NCI-H1417 treated with DMSO at 0.1 percent for 48 hours (cell line): ENCODE measurements around the gene SLAIN2.

Experiments used
- DNase-seq: peaks from one replicate; lab custom pipeline; 2025; lab: John Stamatoyannopoulos, UW

The SLAIN2 gene

GRCh38 chr4:48334900-48335384 lies 6.4 kb upstream of the SLAIN2 start:
- DNase-seq, result no peak

DNA sequence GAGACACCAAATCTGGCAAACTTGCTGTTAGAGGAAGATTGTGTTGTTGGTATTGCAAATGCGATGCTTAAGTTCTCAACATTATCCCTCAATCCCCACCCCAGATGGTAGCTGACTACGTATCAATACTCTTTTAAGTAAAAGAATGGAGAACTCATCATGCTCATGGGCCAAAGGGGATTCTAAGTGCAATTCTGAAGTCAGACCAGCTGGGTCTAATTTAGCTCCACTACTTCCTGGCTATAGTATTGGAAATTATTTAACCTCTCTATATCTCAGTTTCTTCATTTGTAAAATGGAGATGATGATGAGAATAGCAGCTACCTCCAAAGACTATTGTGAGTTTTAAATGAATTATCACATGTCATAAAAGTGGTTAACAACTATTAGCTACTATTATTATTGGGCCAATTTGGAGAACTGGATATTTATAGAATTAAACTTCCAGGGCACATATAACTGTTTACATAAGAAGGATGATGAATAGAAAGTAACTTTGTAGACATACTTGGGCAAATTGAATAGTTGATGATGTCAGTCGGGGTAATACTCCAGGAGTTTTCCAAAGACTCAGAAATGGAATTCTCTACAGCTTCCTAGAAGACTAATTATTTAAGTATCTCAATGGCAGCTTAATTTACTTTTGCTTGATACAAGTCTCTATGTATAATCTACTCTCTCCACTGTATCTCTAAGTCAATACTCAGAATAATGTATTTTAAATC lies 5.0 kb upstream of the SLAIN2 start:
- DNase-seq, result no peak

- DNase-seq, result no peak
These were observed 3.6 kb upstream of the SLAIN2 start for GRCh38 chr4:48337731-48338130.

GRCh38 chr4:48339642-48340041 lies 1.7 kb upstream of the SLAIN2 start:
- DNase-seq, result no peak

GRCh38 chr4:48340276-48340964 lies 909 bp upstream of the SLAIN2 start:
- DNase-seq, result no peak

DNA sequence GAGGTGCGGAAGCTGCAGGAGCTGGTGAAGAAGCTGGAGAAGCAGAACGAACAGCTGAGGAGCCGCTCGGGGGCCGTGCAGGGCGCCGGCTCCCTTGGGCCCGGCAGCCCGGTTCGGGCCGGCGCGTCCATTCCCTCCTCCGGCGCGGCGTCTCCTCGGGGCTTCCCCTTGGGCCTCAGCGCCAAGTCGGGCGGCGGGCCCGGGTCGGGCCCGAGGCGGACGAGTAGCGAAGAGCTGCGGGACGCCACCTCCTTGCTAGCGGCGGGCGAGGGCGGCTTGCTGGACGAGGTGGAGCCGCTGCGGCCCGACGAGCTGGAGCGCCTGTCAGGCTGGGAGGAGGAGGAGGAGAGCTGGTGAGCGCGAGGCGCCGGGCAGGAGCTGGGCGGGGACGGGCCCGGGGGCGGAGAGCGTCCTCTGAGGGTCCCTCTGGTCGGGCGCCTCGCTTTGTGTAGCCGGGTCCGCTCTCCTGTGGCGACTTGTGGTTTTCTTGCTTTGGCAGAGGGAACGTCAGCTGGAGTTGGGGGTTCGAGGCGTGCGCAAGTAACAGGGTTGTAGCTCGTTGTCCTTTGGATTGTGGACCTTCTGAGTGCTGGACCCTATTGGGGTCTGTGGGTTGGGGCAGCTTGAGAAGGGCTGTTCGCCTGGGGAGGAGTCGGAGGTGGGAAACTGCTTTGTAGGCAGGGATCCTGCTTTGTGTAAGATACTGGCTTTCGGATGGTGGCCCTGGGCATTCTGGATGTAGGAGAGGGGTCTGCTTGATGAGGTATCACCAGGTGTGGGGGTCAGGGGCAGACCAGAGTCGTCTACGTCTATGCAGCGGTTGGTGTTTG lies 662 bp downstream of the SLAIN2 start:
- no peak for DNase-seq

GRCh38 chr4:48342606-48342880 lies 1.2 kb downstream of the SLAIN2 start:
- DNase-seq, result no peak

DNA sequence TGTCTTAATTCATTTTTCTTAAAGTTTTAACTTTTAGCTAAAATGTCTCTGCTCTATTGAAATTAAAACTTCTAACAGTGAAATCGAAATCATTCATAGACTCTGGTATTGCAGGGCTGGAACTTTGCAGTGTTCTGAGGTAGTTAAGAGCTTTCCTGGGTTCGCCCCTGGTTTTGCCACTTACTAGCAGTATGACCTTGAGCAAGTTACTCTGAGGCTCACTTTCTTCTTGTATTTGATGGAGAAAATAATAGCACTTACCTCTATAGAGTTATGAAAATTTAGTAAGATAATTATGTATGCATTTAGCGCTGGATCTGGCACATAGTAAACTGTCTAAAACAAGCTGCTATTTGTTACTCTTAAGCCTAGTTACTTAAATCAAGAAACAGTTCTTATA lies 1.7 kb downstream of the SLAIN2 start:
- DNase-seq, result no peak

DNA sequence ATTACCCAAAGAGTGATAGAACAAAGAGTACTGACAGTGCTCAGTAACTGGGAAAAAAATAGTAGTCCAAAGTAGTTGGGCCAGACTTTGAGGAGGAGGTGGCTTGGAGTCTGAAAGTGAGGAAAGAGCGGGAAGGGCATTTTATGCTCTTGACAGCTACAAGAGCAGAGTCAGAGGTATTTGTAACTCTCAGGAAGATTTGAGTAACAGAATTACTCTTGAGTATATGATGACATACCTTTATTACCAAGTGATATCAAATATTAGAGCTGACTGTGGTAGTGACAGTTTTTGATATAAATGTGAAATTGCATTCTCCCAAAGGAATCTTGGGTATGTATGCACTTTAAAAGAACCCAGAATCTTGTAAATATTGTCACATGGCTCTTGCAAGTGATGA lies 2.2 kb downstream of the SLAIN2 start:
- no peak for DNase-seq

DNA sequence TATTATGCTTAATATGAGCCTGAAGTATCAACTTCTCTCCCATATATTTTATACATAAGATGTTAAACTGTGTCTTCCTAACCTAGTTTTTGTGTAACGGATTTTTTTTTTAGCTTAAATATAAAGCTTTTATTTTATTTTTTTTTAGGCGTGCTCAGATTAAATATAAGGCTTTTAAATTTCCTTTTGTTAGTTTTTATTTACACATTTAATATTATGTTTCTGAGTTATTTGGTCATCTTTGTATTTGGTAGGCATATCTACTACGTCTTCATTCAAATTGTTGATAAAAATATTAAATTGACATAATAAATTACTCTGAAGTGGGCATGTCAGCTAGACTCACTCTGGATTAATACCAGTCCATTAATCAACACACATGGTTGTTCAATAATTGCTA lies 4.2 kb downstream of the SLAIN2 start:
- DNase-seq, result no peak

DNA sequence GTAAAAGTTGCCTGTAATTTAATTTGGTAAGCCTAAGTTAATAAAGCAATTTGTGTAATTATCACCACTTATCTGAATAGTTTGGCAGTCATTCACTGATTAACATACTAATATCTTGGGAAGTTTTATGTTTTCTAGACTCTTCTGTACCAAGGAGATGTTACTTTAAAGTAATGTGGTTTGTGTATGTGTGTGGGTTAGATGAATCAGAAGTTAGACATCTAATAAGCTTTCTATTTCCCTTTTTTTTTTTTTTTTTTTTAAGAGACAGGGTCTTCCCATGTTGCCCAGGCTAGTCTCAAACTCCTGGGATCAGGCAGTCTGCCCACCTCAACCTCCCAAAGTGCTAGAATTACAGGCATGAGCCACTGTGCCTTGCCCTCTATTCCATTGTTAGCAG lies 5.3 kb downstream of the SLAIN2 start:
- no peak for DNase-seq

DNA sequence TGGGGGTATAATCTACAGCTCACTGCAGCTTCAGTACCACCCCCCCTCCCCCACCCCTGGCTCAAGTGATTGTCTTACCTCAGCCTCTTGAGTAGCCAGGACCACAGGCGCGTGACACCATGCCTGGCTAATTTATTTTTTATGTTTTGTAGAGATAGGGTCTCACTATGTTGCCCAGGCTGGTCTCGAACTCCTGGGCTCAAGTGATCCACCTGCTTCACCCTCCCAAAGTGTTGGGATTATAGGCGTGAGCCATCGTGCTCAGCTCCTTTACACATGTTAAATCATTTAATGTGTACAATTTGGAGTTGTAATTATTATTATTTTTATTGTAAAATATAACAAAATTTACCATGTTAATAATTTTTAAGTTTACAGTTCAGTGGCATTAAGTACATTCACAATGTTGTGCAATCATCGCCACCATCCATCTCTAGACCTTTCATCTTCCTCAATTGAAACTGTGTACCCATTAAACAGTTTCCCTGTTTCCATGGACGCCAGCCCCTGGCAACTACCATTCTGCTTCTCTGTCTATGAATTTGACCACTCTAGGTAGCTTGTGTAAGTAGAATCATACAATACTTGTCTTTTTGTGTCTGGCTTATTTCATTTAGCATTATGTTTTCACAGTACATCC lies 6.1 kb downstream of the SLAIN2 start:
- no peak for DNase-seq

DNA sequence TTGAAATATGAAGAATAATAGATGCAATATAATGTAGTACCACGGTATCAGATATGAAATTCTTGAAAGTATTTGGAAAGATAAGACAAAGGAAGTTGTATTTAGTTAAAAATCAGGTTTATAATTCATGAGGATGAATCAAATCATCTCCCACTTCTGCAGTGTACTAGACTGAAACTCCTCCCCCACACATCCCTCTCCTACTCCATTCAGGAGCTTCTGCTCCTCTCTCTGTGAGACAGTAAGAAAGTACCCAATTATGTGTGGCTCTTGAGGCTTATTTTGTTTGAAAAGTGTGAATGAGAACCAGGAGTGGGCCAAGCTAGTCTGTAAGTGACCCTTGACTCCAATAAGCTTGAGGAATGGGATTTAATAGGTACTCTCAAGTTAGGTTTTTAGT lies 9.5 kb downstream of the SLAIN2 start:
- DNase-seq, result no peak

DNA sequence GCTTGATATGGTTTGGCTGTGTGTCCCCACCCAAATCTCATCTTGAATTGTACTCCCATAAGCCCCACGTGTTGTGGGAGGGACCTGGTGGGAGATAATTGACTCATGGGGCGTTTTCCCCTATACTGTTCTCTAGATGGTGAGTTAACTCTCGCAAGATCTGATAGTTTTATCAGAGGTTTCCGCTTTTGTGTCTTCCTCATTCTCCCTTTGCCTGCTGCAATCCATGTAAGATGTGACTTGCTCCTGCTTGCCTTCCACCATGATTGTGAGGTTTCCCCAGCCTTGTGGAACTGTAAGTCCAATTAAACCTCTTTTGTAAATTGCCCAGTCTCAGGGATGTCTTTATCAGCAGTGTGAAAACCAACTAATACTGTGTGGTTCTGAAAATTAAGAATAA lies 11.5 kb downstream of the SLAIN2 start:
- no peak for DNase-seq

GRCh38 chr4:48356355-48356754 lies 15.0 kb downstream of the SLAIN2 start:
- no peak for DNase-seq

DNA sequence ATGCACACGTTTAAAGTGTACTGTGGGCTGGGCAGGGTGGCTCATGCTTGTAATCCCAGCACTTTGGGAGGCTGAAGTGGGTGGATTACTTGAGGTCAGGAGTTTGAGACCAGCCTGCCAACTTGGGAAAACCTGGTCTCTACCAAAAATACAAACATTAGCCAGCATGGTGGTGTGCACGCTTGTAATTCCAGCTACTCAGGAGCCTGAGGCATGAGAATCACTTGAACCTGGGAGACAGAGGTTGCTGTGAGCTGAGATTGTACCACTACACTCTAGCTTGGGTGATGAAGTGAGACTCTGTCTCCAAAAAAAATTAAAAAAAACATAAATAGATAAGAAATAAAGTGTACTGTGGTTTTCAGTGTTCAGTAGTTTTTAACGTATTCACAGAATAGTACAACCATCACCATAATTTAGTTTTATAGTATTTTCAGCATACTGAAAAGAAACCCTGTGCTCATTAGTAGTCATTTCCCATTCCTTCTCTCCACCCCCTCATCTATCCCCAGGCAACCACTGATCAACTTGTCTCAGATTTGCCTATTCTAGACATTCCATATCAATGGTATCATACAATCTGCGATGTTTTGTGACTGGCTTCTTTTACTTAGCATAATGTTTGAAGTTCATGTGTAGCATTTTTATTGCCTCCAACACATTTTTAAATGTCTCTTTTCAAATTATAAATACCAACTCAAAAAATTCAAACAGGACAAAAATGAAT lies 19.1 kb downstream of the SLAIN2 start:
- DNase-seq, result no peak

DNA sequence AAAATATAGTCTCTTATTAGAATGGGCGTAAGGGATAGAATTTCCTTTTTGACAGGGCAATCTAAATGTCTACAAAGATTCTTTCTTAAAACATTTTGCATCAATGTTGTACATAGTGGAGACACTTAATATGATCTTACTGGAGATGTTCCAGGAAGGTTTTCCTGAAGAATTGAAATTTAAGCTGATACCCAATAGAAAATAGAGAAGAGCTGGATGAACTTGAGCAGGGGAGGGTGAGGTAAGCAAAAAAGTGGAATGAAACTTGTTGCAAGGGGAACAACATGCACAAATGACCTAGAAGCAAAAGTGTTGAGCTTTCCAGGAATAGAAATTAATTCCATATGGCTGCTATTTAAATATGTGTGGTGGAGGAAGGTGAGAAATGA lies 19.7 kb downstream of the SLAIN2 start:
- DNase-seq, result no peak

GRCh38 chr4:48366611-48367010 lies 25.3 kb downstream of the SLAIN2 start:
- no peak for DNase-seq

DNA sequence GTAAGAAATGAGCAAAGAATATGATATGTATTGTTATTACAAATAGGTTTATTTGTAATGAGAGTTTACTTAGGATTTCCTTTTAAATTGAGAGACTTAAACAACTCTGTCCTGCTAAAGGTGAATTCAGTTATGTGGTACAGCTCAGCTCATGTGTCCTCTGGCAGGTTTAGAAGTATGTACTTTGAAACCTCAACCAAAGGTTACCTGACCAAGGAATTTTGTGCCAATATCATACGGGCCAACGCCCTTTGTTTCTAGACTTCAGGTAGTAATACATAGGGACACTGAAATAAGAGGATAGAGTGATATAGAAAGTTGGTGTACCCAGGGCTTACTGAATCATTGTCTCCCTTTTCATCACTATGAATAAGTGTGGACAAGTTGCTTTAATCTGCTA lies 25.7 kb downstream of the SLAIN2 start:
- DNase-seq, result no peak

DNA sequence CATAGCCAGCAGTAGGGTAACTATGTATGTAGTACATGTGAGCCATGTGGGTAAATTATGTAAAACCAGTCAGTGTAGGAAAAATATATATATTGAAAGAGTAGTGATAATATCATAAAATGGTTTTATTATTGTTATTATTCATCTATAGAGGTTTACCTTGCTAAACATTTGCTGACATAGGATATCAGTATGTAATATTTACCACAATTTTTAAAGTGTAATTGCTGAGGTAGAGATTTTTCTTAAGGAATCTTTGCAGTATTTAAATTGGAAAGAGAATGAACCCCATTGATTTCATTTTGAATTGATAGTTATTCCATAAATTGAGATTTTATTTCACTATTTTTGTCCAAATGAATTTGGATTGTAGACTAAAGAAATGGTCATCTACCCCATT lies 27.1 kb downstream of the SLAIN2 start:
- DNase-seq, result no peak

GRCh38 chr4:48369248-48369647 lies 27.9 kb downstream of the SLAIN2 start:
- no peak for DNase-seq

GRCh38 chr4:48369771-48370170 lies 28.4 kb downstream of the SLAIN2 start:
- no peak for DNase-seq
